Body of pancreas (tissue), 4 donors: ENCODE data around the gene MYRIP. TPM values are rescaled to one million over a fixed set of nuclear protein-coding genes. Genes with fewer than 3 reads are reported as not detected.
A peak's percentile ranks its signal among the peaks of the same experiment; 100 is the strongest.

ENCODE experiments used
- ATAC-seq: fragments of 150-250 bp; one replicate; pipeline ENCODE4 v1.9.1; 2016
- DNase-seq, 4 donors: peaks; one replicate each; pipeline ENCODE4 v3.0.0-alpha.2; 2019
- H3K27ac ChIP-seq, 4 donors: fragments of 200-600 bp; sonication (generic); 1 replicate in 3 of 4; 2 replicates in 1 of 4; pipeline versions ENCODE4 v1.5.1 to v1.6.1; 2016 to 2019; ENCODE audit warnings: mild to moderate bottlenecking in 1 of 4, mixed read lengths in 1 of 4, moderate library complexity in 1 of 4
- H3K27me3 ChIP-seq, 2 donors: fragments of 200-600 bp; sonication (generic); one replicate each; pipeline ENCODE4 v1.6.0; 2016; ENCODE audit warnings: mild to moderate bottlenecking in 1 of 2
- H3K36me3 ChIP-seq, 2 donors: fragments of 200-600 bp; sonication (generic); replicated peaks in 1 of 2; 2 replicates each; pipeline ENCODE4 v1.5.1; 2016; ENCODE audit warnings: low read depth in 2 of 2; ENCODE audit not compliant: insufficient read depth in 1 of 2
- H3K4me1 ChIP-seq: fragments of 200-600 bp; sonication (generic); one replicate; pipeline ENCODE4 v1.6.0; 2016
- H3K4me3 ChIP-seq, 2 donors: fragments of 200-600 bp; sonication (generic); 1 replicate in 1 of 2; 2 replicates in 1 of 2; pipeline ENCODE4 v1.5.1; 2016 to 2019
- H3K9me3 ChIP-seq, 3 donors: fragments of 200-600 bp; sonication (generic); 1 replicate in 2 of 3; 2 replicates in 1 of 3; pipeline ENCODE4 v1.5.1; 2016
- POLR2A ChIP-seq, 3 donors: fragments of 450-650 bp; IDR thresholded peaks; one replicate each; pipeline ENCODE4 v1.6.1; 2016; ENCODE audit warnings: antibody characterized with exemption in 3 of 3, mild to moderate bottlenecking in 2 of 3
- WGBS, 2 donors: methylation state at CpG; one replicate each; pipeline ENCODE4 v1.1.5; 2017; 5-methylcytosine and 5-hydroxymethylcytosine counted together
- intact Hi-C: fragments of 100-400 bp; cut with DNase I; formaldehyde crosslinking; loops from one replicate; pipeline ENCODE4 v1.15.1; 2023
- total RNA-seq, 2 donors: library from RNA; depleted of rRNA; stranded (reverse); fragments of >200 nt; gene quantifications; one replicate each; pipeline ENCODE4 v1.1.0, GENCODE V29; 2016
- TF ChIP-seq, protein P1 (sequence below), 7 experiments: fragments of 450-650 bp in 4 of 7; fragments of 200-600 bp in 3 of 7; sonication (generic) in 3 of 7; IDR thresholded peaks; one replicate each; pipeline ENCODE4 v1.5.1; 2016 to 2019; ENCODE audit warnings: antibody characterized with exemption in 7 of 7

MYRIP gene
- total RNA-seq, 2 donors from 2014 or later, result 5.2 to 12.5 TPM

DNA sequence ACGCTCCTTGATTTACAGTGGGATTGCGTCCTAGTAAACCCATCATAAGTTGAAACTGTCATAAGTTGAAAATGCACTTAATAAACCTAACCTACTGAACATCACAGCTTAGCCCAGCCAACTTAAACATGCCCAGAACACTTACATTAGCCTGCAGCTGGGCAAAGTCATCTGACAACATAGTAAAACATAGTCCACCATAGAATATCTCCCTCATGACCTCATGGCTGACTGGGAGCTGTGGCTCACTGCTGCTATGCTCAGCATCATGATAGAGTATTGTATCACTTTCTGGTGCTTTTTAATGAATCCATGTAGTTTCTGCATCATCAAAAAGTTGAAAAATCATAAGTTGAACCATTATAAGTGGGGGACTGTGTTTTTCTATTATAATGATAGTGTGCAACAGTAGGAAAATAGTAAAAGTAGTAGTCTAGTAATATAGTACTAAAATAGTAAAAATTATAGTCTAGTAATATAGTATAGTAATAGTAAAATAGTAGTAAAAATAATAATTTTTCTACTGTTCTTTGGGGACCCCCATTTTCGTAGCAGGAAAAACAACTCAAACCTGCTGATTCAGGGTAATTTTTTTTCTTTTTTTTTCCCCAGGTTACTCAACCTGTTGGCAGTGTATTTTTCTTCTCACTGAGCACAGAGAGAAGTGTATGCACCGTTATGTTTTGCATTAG lies 233.5 kb downstream of the MYRIP start:
- DNase-seq (no peak), ATAC-seq (no peak)
- WGBS, 2 donors, result 65 to 69% methylated on average over 4 of the region's 4 CpGs
- intact Hi-C loops, result no loop called here
- Histone ChIP-seq H3K4me1 (no peaks in the 10 kb centered on the region), H3K36me3 (no peaks in the 10 kb centered on the region), H3K27ac (no peak overlapping the region), H3K27me3 (no peaks in the 10 kb centered on the region), H3K4me3 (no peak overlapping the region), H3K9me3 (no peaks in the 10 kb centered on the region)
- no peak for TF ChIP-seq POLR2A (IDR thresholded peaks at IDR 0.05)
- TF ChIP-seq, protein P1, sequence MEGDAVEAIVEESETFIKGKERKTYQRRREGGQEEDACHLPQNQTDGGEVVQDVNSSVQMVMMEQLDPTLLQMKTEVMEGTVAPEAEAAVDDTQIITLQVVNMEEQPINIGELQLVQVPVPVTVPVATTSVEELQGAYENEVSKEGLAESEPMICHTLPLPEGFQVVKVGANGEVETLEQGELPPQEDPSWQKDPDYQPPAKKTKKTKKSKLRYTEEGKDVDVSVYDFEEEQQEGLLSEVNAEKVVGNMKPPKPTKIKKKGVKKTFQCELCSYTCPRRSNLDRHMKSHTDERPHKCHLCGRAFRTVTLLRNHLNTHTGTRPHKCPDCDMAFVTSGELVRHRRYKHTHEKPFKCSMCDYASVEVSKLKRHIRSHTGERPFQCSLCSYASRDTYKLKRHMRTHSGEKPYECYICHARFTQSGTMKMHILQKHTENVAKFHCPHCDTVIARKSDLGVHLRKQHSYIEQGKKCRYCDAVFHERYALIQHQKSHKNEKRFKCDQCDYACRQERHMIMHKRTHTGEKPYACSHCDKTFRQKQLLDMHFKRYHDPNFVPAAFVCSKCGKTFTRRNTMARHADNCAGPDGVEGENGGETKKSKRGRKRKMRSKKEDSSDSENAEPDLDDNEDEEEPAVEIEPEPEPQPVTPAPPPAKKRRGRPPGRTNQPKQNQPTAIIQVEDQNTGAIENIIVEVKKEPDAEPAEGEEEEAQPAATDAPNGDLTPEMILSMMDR (IDR thresholded peaks at IDR 0.05), result no peak

- Histone ChIP-seq H3K4me3 (no peak overlapping the region), H3K27me3 (no peaks in the 10 kb centered on the region), H3K27ac (no peak overlapping the region), H3K9me3 (no peaks in the 10 kb centered on the region), H3K4me1 (no peaks in the 10 kb centered on the region), H3K36me3 (no peaks in the 10 kb centered on the region)
- 16 to 19% methylated on average over 1 of the region's 1 CpG for WGBS, 2 donors
- TF ChIP-seq, protein P1 (IDR thresholded peaks at IDR 0.05), result no peak
- no peak for TF ChIP-seq POLR2A (IDR thresholded peaks at IDR 0.05)
- DNase-seq, result peak; percentile 14 to 53 (median 18)
- ATAC-seq, result no peak
- intact Hi-C loops, result no loop called here
These were observed 234.0 kb downstream of the MYRIP start for GRCh38 chr3:40043444-40043755.

- 94 to 97% methylated on average over 5 of the region's 5 CpGs for WGBS, 2 donors
- TF ChIP-seq, protein P1 (IDR thresholded peaks at IDR 0.05), result no peak
- no peak for TF ChIP-seq POLR2A (IDR thresholded peaks at IDR 0.05)
- Histone ChIP-seq H3K4me1 (no peaks in the 10 kb centered on the region), H3K9me3 (no peaks in the 10 kb centered on the region), H3K27ac (no peak overlapping the region), H3K4me3 (no peak overlapping the region), H3K36me3 (no peaks in the 10 kb centered on the region), H3K27me3 (no peaks in the 10 kb centered on the region)
- intact Hi-C loops, result no loop called here
- DNase-seq (no peak), ATAC-seq (no peak)
These were observed 235.1 kb downstream of the MYRIP start for GRCh38 chr3:40044487-40044886.

DNA sequence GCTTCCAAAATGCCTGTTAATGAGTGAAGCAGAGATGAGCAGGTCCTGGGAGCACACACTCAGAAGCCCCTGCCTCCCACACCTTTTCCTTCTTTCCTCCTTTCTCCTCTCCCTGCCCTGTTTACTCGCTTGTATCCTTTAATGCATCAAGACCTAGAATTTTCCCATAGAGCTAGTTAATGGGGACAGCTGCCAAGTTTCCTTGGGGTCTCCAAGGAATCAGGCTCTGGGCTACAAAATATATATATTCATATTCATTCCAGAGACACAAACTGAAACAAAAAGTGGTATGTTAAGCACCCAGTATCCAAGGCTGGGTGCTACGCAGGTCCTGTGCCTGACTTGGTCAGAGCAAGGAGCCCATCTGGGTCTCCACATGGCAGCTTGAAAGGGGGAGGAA lies 235.6 kb downstream of the MYRIP start:
- 88 to 94% methylated on average over 2 of the region's 2 CpGs for WGBS, 2 donors
- Histone ChIP-seq H3K9me3 (peaks cover 0 to 3% (median 0%) of the 10 kb centered on the region in 3 donors), H3K36me3 (no peaks in the 10 kb centered on the region), H3K27me3 (no peaks in the 10 kb centered on the region), H3K4me3 (no peak overlapping the region), H3K4me1 (no peaks in the 10 kb centered on the region), H3K27ac (no peak overlapping the region)
- intact Hi-C loops, result no loop called here
- no peak for ATAC-seq
- TF ChIP-seq, protein P1 (IDR thresholded peaks at IDR 0.05), result no peak
- TF ChIP-seq POLR2A (IDR thresholded peaks at IDR 0.05), result no peak
- DNase-seq, result no peak

GRCh38 chr3:40046149-40046548 lies 236.7 kb downstream of the MYRIP start:
- TF ChIP-seq, protein P1 (IDR thresholded peaks at IDR 0.05), result no peak
- no peak for TF ChIP-seq POLR2A (IDR thresholded peaks at IDR 0.05)
- Histone ChIP-seq H3K4me1 (no peaks in the 10 kb centered on the region), H3K27me3 (no peaks in the 10 kb centered on the region), H3K36me3 (no peaks in the 10 kb centered on the region), H3K27ac (no peak overlapping the region), H3K4me3 (no peak overlapping the region), H3K9me3 (peaks cover 0 to 7% (median 0%) of the 10 kb centered on the region in 3 donors)
- DNase-seq (no peak), ATAC-seq (no peak)
- 93 to 94% methylated on average over 4 of the region's 4 CpGs for WGBS, 2 donors
- intact Hi-C loops, result no loop called here
